Cerebellar cortex (tissue), 1 donor: ENCODE data around the gene RMDN3.

ENCODE experiments used
- DNase-seq: peaks from one replicate; pipeline ENCODE4 v3.0.0-alpha.2; 2015; ENCODE audit warnings: low spot score

The RMDN3 gene

DNA sequence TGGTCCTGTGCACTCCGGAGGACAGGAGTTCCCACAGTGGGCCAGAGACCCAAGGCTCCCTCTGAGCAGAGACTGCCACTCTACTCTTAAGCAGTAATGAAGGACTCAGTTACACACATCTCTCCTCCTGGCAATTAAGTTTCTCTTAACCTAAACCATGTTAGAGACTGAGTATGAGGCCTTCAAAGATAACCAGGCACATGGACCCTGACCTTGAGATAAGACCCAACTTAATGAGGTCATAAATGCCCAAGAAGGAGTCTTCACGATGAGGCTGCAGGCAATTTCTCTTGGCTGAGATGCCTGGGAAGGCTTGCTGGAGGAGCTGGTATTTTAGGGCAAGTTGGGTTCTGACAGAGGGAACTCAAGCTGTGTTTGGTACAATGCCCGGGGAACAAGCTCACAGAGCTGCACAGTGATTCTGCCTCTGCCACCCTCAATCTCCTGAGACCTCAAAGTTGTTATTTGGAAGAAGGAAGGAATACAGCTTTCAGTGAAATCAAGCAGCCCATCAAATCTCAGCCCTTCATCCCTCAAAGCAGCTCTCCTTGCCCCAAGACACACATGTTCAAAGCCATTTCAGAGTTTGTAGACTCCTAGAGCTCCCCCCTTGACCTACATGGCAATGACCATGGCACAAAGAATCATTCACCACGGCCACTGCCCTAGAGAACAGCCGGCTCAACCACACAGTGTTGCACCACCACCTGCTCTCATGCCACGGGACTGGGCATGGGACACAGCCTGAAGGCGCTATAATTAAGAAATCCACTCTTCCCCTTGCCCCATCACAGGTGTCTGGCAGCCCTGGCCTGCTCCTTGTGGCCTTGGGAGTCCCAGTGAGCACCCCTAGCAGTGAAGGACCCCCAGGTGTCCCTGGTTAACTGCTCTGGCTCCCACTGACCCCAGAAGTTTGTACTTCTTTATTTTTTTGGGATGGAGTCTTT, 7.1 kb downstream of the RMDN3 start:
- DNase-seq = peak; percentile 86

DNA sequence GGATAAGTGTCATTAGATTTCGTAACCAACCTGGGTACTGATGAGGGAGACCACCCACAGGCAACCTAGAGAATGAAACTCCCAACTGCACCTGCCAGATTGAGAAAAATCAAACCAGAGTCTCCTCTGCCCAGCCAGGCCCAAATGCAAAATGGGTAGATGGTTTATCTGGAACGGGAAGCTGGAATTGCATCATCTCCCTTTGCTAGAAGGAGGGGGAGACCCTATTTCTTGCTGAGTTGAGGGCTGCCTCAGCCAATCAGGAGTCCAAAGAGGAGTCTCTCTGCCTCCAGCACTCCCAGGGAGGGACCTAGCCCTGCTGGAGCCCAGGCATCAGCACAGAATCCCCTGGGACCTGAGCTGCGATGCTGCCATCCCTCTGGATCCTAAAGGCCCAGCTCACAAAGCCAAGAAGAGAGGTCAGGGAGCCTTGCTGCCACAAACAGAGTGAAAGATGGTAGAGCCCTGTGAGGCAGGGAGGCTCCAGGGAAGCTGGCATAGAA, 8.1 kb downstream of the RMDN3 start:
- no peak for DNase-seq

DNA sequence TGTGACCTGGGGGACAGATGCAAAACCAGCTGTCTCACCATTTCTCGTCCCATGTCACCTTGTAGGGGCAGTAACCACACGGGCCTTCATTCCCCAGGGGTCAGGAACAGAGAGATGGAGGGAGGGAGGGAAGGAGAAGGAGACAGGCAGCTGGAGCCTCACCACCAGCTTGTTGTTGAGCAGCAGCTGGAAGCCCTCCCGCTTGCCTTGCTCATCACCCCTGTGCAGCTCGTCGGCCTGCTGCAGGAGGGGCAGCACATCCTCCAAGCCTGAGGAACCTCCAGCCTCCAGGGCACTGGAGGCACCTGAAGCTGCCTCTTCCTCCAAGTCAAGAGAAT, 10.3 kb downstream of the RMDN3 start:
- DNase-seq = no peak

DNA sequence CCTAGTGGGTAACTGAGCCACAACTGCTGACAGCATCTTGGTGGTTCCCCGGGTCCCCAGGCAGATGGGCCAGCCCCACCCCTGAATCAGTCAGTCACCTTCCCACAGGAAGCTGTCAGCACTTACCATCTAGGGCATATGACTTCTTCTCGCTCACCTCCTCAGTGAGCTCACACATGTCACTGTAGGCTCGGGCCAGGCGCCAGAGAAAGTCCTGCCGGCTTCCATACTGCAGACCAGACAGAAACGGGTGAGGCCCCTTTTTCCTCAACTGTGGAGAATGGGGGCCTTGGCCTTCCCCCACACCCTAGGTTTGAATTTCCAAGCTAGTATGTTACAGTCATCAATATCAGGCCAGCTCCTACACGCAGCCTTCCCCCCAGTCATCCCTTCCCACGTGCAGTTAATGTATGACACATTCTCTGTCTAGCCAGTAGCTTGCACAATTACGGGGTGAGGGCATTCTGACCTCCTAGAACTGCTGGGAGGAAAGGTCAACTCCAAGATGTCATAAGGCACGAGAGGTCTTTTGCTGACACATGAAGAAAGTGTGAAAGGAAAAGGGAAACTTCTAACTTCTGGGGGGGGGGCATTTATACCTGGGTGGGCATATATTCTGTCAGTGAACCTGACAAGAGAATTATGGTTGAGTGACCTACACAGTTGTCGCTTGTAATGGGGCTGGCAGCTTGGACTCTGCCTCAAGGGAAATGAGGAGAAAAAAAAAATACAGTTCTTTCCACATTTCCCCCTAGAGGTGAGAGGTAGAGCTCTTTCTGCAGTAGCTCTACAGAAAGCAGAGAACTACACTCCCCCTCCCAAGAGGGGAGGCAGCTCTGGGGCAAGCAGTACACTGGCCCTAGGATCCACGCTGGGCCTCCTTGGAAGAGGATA, 10.9 kb downstream of the RMDN3 start:
- DNase-seq = no peak

DNA sequence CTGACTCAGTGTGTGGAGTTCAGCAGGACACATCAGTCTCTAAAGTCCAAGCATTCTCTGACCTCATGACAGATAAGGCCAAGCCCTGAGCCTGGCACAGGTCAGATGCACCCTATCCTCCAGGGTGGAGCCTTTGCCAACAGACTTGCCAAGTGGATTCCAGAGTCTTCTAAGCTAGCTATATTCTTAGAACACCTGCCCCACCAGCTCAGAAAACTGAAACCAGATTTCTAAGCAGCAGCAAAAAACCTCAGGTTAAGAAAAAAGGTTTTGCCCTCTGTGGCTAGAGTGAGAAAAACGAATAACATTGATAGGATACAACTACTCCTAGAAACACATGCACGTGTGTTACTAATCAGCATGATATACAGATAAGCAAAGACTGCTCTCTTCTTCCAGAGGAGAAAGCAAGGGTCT, 11.6 kb downstream of the RMDN3 start:
- DNase-seq = no peak

DNA sequence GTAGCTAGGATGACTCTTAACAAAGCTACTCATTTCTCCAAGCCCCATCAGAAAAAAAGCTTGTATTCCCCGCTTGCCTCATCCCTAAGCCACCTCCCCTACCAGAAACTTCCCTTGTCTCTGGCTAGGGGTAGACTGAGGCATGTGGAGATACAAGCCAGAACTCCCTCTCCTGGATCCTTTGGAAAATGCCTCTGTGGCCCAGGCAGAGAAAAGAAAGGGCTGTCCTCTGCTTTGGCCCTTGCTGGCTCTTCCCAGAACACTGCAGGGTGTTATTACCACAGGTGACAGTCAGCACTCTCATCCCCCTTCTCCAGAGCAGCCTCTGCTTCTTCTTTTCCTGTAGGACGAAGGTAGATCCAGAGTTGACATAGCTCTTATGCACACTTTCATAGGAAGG, 15.2 kb downstream of the RMDN3 start:
- DNase-seq = no peak

DNA sequence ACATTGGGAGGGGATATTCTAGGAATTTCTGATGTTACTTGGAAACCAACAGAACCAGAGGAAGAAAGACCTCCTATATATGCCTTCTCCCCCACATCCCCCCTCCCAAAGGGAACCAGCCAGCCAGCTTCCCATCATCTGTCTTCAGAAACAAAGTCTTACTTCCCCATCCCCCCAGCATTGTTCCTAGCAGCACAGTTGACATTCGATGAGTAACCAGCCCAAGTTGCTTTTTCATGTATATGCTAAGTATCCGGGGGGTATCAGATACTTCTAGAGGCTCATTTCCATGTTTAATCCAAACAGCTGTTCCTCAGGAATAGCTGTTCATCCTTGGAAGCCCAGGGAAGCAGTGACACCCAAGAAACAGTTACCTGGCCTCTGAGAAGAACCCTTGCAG, 16.0 kb downstream of the RMDN3 start:
- no peak for DNase-seq

DNA sequence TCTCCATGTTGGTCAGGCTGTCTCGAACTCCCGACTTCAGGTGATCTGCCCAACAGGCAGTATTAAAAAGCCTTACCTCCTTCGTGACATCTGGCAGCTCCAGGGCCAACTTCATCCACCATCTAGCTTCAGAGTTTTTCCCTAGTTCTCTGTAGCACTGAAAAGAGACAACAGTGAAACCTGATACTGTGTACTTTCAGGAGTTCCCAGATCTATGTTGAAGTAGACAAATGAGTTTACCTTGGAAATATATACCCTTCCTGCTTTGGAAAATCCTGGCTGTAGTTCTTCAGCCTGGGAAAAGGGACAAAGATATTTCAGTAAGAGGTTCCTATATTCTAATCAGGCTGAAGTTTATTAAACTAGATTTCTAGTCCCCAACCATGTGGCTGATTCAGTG, 18.0 kb downstream of the RMDN3 start:
- DNase-seq = no peak

DNA sequence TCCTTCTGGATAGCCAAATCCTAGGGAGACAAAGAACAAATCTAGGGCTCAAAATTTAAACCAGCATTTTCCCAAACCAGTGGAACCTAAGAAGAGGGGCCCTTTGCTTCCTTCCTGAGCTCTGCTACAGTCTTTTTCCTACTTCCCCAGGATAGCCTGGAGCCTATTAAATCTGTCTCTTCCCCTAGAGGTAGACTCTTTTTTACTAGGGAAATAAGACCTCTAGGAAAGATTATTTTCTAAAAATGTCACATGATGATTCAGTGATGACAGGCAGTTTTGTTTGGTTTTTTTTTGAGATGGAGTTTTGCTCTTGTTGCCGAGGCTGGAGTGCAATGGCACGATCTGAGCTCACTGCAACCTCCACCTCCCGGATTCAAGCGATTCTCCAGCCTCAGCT, 18.5 kb downstream of the RMDN3 start:
- DNase-seq = no peak

DNA sequence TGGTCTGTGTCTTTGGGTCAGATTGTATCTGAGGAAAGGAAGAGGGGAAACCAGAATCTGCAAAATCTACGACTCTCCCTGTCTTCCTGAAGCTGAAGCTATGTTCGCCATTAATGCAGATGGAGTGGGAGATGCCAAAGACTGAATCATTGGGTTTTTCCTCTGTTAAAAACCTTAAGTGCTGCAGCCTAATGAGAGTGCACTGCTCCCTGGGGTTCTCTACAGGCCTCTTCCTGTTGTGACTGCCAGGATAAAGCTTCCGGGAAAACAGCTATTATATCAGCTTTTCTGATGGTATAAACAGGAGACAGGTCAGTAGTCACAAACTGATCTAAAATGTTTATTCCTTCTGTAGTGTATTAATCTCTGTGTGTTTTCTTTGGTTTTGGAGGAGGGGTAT, 24.0 kb downstream of the RMDN3 start:
- DNase-seq = no peak

DNA sequence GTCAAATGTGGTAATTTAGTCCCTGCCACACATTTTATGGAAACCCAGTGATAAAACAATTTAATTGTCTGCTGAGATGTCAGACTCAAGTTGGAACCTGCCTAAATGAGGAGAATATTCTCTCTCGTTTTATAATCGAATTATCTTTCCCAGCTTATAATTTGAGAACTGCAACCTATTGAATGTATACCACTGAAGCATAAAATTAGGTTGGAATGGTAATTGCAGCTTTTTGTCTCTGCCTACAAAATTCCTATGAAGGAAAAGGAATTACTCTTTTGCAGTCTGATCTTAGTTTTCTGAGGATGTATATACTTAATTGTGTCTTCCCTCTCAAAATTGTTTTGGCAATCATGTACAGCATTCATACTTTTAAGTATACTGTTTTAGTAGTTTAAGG, 31.1 kb downstream of the RMDN3 start:
- no peak for DNase-seq

DNA sequence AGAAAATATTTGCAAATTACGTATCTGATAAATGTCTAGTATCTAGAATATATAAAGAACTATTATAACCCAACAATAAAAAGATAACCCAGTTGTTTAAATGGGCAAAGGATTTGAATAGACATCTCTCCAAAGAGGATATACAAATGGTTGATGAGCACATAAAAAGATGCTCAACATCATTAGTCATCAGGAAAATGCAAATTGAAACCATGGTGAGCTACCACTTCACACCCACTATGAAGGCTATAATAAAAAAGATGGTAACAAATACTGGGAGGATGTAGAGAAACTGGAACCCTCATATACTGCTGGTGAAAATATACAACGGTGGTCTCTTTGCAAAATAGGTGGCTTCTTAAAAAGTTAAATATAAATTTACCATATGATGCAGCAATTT, 32.1 kb downstream of the RMDN3 start:
- no peak for DNase-seq

DNA sequence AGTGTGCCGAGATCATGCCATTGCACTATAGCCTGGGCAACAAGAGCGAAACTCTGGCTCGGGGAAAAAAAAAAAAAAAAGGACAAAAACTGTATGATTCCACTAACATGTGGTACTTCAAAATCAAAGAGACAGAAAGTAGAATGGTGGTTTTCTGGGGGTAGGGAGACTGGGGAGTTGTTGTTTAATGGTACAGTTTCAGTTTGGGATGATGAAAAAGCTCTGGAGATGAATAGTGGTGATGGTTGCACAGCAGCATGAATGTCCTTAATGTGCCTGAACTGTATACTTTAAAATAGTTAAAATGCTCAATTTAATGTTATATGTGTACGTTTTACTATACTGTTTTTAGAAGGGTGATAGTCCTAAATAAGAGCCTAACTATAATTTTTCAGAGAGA, 32.7 kb downstream of the RMDN3 start:
- DNase-seq = no peak

DNA sequence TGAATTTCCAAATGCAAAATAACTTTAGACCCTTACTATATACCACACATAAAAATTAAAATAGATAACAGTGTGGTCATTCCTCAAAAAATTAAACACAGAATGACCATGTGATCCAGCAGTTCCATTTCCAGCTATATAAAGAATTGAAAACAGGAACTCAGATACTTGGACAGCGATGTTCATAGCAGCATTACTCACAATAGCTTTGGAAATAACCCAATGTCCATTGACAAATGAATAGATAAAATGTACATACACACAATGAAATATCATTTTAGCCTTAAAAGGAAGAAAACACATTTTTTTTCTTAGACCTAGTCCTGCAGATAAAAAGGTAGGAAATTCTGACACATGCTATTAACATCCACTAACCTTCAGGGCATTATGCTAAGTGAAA, 33.4 kb downstream of the RMDN3 start:
- DNase-seq = no peak

DNA sequence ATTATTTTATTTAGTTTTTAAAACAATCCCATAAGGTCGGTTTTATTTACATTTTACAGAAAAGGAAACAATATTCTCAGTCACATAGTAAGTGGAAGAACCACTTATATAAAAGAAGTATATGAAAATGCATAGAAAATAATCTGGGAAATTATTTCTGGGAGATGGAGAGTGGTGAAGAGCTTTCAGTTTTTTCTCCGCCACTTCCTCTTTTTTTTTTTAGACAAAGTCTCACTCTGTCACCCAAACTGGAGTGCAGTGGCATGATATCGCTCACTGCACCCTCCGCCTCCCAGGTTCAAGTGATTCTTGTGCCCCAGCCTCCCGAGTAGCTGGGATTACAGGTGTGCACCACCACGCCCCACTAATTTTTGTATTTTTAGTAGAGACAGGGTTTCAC, 38.9 kb downstream of the RMDN3 start:
- no peak for DNase-seq

DNA sequence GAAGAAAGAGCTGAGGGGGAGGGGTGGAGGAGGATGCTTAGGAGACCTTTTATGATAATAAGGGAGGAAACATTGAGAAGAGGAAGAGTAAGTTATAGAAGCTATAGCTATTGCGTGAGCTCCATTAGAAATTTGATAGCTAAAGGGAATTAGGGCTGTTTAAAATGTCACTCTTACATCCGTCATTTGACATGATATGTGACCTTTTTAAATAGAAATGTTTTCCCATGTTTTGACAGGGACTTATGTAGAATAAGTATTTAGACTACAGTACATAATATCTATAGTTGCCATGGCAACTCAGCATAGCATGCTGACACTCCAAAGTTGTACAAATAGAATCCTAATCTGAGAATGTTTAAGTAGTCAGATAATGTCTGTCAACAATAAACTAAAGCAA, 40.9 kb downstream of the RMDN3 start:
- DNase-seq = no peak

DNA sequence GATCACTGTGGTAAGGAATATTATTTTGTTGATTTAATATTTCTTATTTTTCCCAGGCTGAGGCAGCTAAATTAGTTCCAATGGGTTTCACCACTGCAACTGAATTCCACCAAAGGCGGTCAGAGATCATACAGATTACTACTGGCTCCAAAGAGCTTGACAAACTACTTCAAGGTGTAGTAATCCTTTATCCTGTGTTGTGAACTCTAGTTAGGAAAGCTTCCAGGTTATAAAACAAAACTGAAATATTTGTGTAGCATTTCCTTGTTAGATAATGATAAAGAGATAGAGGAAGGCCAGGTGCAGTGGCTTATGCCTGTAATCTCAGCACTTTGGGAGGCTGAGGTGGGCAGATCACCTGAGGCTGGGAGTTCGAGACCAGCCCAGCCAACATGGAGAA, 48.9 kb downstream of the RMDN3 start:
- DNase-seq = no peak

DNA sequence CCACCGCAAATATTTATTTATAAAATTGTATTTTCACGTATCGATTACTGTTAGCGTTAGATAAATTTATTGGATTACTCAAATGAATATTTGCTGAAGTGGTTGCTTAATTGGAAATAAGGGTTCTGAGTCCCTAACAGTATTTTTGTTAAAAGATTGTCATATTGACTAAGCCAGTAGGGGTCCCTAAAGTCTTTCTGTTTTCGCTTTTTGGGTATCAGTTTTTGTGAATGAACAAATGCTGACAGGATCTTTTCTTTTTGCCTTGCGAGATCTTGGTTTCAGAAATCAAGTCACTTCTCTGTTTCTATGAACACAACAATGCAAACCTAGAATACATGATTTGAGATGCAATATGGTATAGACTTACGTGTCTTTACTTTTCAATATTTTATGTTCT, 53.0 kb downstream of the RMDN3 start:
- peak; percentile 28 for DNase-seq

DNA sequence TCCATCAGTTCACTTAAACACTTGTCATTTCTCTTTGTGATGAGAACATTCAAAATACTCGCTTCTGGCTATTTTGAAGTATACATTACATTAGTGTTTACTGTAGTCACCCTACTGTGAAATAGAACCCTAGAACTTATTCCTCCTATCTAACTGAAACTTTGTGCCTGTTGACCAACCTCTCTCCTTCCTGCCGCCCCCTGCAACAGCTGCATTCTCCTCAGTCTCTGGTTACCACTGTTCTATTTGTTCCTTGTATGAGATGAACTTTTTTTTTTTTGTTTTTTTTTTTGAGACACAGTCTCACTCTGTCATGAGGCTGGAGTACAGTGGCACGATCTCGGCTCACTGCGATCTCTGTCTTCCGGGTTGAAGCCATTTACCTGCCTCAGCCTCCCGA, 57.1 kb downstream of the RMDN3 start:
- DNase-seq = no peak

DNA sequence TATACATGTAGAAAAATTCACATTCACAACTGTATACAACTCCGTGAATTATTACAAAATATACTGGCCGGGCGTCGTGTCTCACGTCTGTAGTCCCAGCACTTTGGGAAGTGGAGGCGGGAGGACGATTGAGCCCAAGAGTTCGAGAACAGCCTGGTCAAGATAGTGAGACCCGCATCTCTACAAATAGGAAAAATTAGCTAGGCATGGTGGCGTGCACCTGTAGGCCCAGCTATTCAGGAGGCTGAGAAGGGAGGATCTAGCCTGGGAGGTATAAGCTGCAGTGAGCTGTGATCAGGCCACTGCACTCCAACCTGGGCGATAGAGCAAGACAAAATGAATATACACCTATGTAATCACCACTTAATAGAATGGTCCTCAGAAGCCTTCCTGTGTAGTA, 58.8 kb downstream of the RMDN3 start:
- DNase-seq = no peak

DNA sequence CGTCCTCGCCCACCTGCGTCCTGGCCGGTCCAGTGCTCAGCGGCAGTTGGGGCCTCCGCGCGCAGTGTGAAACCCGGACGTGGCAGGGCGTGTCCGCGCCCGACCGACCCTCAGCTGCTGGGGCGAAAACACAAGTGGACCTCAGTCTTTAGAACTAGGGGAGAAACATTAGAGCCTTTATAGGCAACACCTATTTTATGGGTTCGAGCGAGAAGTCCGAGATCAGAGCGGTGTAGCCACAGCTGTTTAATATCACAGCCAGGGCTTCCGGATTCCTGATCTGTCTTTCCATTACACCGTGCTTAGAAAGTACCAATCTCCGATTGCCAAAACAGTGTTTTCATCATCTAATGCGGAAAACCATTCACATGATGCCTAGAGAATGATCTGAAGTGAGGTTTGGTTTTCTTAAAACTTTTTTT, 59.6 kb downstream of the RMDN3 start:
- no peak for DNase-seq

DNA sequence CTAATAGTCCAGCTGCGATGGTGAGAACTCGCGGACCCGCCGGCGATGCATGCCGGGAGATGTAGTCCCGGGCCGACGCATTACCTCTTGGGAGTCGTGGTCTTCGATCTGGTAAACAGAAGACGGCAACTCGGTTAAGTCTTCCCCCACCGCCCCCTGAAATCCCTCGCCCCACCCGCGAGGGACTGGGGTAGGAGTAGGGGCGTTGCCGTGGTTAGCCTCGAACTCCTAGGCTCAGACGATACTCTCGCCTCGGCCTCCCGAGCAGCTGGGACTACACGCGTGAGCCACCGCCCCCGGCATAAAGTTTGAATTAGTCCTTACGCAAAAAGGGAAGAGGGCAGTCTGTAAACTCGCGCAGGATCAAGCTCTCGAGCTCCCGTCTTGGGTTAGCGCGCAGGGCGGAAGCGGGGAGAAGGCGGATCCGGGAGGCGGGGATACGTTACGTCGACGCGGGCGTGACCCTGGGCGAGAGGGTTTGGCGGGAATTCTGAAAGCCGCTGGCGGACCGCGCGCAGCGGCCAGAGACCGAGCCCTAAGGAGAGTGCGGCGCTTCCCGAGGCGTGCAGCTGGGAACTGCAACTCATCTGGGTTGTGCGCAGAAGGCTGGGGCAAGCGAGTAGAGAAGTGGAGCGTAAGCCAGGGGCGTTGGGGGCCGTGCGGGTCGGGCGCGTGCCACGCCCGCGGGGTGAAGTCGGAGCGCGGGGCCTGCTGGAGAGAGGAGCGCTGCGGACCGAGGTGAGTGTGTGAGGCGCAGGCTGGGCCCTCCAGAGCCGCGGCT, 60.2 kb downstream of the RMDN3 start, which contains the start of gene RAD51:
Gene RAD51 (plus strand): TSS at position 487 of the 781 bp plus-strand sequence. CDS start 3,585 bp downstream, outside the sequence.
- DNase-seq = peak; percentile 91
